ENCODE results near the gene CRIP1.

CRIP1 gene

DNA sequence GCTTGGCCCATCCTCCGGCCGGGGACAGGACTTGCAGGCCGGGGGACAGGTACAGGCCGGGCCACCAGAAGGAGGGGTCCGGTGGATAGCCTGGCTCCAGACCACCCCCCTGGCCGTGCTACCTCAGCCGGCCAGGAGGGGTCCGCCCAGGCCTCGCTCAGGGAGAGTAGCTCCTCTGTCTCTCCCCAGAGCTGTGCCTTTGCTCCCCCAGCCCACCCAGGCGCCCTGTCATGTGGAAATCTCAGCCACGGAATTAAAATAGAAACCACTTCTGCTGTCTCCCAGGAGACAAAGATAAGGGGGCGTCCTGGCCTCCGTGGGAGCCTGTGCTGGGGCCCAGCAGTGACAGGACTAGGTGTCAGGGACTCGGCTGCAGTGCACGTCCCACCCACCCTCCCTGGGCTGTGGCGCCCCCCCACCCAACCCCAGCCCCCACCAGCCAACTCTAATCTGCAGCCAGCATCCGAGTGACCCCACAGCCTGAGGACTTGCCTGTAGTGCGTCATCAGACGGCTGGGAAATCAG lies 15.3 kb upstream of the CRIP1 start:
- no peak for DNase-seq

DNA sequence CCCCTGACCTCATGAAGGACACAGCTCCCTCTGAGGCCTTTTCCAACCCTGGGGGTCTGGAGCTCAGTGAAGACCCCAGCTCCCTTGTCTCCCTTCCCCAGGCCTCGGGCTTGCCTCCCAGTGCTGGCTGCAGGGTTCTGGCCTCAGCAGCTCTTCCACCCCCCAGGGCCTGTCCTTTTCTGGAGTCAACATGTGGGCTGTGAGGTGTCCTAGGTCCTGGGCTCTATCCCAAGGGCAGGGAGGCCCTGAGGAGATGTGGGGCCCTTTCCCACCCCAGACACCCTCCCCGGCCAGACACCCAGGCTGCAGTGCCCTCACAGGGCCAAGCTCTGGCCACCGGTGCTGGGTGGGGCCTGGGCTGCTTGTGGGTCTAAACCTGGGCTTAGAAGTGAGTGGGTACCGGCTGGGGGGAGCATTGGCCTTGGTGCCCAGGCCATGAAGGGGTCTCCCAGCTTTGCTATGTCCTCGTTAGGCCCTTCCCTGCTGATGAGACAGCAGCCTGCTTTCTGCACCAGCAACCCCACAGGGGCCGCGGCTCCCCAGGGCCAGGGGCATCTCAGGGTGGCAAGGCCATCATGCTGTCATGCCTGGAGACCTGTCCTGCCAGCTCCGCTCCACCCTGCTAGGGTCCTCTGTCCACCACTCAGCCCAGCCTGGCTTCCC lies 14.7 kb upstream of the CRIP1 start:
- no peak for DNase-seq

GRCh38 chr14:105472486-105472991 lies 14.1 kb upstream of the CRIP1 start:
- DNase-seq = no peak

DNA sequence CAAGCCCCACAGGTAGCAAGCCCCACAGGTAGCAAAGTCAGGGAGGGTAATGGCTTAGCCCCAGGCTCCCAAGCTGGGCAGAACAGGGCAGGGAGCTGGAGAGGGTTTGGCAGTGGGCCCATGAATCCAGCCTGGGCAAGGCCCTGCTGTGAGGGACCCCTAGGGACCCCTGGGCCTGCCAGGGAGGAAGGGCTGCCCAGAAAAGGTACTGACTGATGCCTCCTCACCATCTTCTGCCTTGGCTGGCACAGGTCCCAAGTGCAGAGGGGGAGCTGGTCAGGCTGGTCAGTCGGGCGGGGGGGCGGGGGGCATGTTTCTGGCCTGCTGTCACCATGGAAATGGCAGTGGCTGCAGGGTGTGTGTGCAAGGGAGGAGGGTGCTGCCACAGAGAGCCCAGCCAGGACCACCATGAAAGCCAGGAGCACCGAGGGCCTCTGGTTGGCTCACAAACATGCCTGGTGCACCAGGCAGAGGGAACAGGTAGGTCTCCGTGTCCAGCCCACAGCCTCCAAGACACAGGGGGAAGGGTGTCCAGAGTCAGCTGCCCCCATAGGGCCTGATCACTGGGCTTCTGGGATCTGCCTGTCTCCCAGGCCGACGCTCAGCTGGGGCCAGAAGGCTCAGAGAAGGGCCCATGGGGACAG lies 13.5 kb upstream of the CRIP1 start:
- no peak for DNase-seq

- DNase-seq = peak; percentile 66
Observed at GRCh38 chr14:105473677-105474482, 12.8 kb upstream of the CRIP1 start.

DNA sequence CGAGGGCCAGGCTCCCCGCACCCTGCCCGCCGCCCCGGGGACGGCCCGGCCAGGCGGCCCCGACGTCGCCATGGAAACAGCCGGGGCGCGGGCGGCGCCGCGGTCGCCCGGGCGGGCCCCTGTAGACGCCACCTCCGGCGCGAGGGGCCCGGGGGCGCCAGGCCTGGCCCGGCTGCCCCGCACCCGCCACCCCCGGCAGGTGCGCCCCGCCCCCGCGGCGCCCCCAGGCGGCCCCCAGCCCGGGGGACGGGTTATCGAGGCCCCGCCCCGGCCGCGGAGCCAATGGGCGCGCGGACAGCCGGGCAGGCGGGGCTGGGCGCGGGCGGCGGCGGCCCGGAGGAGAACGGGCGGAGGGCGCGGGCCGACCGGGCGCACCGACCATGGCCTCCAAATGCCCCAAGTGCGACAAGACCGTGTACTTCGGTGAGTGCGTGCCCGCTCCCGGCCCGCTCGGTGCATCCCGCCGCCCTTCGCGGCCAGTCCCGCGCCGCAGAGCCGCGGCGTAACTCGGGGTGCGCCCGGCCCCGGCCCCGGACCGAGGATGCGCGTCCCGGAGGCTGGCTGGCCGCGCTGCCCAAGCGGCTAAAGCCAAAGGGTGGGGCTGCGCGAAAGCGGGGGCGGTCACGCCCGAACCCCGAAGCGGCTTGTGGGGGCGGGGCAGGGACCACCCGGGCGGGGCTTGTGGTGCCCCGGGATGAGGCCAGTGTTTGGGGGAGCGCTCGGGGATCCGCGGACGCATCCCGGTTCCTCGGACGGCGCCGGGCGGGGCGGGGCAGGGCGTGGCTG lies 12.0 kb upstream of the CRIP1 start, which contains the start of gene CRIP2:
Gene CRIP2, plus strand, starts transcription at position 339 of the 786 bp plus-strand sequence. Its CDS starts 42 bp downstream, at position 381.
- no peak for DNase-seq

- no peak for DNase-seq
Observed at GRCh38 chr14:105475269-105476096, 11.2 kb upstream of the CRIP1 start.

DNA sequence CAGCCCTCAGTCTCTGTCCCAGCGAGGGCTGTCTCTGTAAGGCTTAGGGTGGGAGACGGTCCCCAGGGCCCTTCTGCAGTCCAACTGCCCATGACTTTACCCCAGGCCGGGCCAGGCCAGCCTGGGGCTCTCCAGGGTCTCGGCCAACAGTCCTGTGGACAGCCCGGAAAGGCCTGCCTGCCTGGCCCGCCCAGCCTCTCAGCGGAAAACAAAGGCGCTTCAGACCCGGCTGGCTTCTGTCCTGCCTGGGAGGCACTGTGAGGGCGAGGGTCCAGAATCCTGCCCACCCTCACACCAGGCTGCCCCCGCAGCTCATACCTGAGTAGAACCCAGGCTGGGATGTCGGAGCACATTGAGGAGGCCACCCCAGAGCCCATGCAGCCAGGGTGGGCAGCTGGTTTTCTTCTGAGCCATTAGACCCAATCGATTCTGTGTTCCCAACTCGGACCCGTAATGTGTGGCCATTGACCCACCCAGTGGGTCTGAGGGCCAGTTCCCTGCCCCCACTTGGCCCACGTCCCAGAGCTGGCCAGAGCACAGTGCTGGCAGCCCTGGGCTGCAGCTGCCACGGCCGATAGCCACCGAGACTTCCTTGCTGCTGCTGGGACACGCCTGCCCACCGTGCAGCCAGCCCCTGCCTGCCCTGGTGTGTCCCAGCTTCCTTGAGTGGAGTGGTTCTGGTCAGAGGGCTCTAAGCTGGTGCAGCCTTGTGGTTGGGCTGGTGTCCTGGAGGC lies 10.4 kb upstream of the CRIP1 start:
- no peak for DNase-seq

GRCh38 chr14:105476831-105477659 lies 9.6 kb upstream of the CRIP1 start:
- no peak for DNase-seq

GRCh38 chr14:105477660-105478397 lies 8.9 kb upstream of the CRIP1 start:
- DNase-seq = peak; percentile 42

GRCh38 chr14:105478398-105479251 lies 8.1 kb upstream of the CRIP1 start:
- DNase-seq = no peak

GRCh38 chr14:105479431-105480158 lies 7.1 kb upstream of the CRIP1 start:
- DNase-seq = no peak

GRCh38 chr14:105480199-105480746 lies 6.4 kb upstream of the CRIP1 start:
- no peak for DNase-seq

GRCh38 chr14:105480807-105481801 lies 5.6 kb upstream of the CRIP1 start:
- DNase-seq = peak; percentile 88

- peak; percentile 86 for DNase-seq
Observed at GRCh38 chr14:105481886-105482457, 4.7 kb upstream of the CRIP1 start.

All from activated CD8-positive, alpha-beta memory T cell treated with anti-CD3 and anti-CD28 coated beads, Interleukin-2, amount 50 U/mL, for 4 hours (primary cell).